ENCODE measurements around the gene ACADVL.

DNA sequence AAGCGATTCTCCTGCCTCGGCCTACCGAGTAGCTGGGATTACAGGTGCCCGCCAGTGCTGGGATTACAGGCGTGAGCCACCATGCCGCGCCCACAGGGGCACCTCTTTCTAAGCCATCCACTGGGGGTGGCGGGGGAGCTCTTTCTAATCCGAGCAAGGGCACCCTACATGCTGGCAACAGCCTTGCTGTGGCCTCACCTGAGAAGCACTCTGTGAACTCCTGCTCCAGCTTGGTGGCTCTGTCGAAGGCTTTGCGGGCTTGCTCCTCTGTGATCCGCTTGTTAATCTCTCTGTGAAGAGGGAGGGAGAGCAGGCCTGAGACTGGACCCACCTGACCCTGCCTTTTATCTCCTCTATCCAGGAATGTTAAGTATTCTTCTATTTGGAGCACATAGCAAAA is 28.7 kb upstream of the ACADVL start:
- TF ChIP-seq, protein P1, sequence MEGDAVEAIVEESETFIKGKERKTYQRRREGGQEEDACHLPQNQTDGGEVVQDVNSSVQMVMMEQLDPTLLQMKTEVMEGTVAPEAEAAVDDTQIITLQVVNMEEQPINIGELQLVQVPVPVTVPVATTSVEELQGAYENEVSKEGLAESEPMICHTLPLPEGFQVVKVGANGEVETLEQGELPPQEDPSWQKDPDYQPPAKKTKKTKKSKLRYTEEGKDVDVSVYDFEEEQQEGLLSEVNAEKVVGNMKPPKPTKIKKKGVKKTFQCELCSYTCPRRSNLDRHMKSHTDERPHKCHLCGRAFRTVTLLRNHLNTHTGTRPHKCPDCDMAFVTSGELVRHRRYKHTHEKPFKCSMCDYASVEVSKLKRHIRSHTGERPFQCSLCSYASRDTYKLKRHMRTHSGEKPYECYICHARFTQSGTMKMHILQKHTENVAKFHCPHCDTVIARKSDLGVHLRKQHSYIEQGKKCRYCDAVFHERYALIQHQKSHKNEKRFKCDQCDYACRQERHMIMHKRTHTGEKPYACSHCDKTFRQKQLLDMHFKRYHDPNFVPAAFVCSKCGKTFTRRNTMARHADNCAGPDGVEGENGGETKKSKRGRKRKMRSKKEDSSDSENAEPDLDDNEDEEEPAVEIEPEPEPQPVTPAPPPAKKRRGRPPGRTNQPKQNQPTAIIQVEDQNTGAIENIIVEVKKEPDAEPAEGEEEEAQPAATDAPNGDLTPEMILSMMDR (IDR thresholded peaks at IDR 0.05), result no peak
- TF ChIP-seq POLR2A (IDR thresholded peaks at IDR 0.05) (no peak), EP300 (IDR thresholded peaks at IDR 0.05) (no peak), POLR2AphosphoS5 (IDR thresholded peaks at IDR 0.05) (no peak)

All from sigmoid colon (tissue), 4 donors.